GM12874 (cell line): ENCODE data around the gene NEXMIF.

Experiments used
- CTCF ChIP-seq: IDR thresholded peaks from 2 replicates; pipeline ENCODE4 v1.5.1; 2011; ENCODE audit warnings: low read depth, mild to moderate bottlenecking, control low read depth, low read length, moderate library complexity; ENCODE audit not compliant: insufficient read depth

The NEXMIF gene

GRCh38 chrX:74779175-74779574 is 146.1 kb downstream of the NEXMIF start:
- TF ChIP-seq CTCF, result no peak

- TF ChIP-seq CTCF, result no peak
These were observed 150.3 kb downstream of the NEXMIF start for GRCh38 chrX:74774988-74775387.

GRCh38 chrX:74736450-74736849 is 188.8 kb downstream of the NEXMIF start:
- TF ChIP-seq CTCF, result no peak

- no peak for TF ChIP-seq CTCF
These were observed 220.0 kb downstream of the NEXMIF start for GRCh38 chrX:74705269-74705668.

DNA sequence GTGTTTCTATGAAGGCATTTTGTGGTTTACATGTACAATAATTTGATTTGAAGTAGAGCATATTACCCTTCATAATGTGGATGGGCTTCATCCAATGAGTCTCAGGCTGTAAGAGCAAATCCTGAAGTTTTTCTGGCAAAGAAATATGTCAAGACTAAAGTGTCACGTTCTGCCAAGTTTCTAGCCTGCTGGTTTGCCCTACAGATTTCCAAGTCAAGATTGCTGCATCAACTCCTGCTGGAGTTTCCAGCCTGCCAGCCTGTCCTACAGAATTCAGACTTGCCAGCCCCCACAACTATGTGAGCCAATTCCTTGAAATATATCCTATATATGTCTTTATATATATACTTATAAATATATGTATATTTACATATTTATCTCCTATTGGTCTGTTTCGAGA is 240.8 kb downstream of the NEXMIF start:
- TF ChIP-seq CTCF, result no peak
